MCF 10A (cell line): ENCODE results near the gene ZSWIM4. TPM values are rescaled to one million over a fixed set of nuclear protein-coding genes. Genes with fewer than 3 reads are reported as not detected.

Experiments used
- BruUV-seq: library from RNA; stranded (reverse); fragments of 400-500 nt; replicated peaks from 2 replicates; lab custom pipeline; 2021; lab: Mats Ljungman, UMichigan
- CTCF ChIA-PET: fragments of 300-600 bp; sonication (Branson Sonifier 250); formaldehyde crosslinking; extraction: SDS; loops from one replicate; lab custom pipeline; 2021; ENCODE audit warnings: antibody characterized with exemption, inconsistent platforms; lab: Yijun Ruan, JAX
- POLR2A ChIA-PET: fragments of 300-600, 350-650 bp; sonication (Branson Sonifier 250); formaldehyde crosslinking; extraction: SDS; loops from one replicate; lab custom pipeline; 2020; ENCODE audit warnings: antibody characterized with exemption, inconsistent platforms; lab: Yijun Ruan, JAX
- DNase-seq: peaks from one replicate; pipeline ENCODE4 v3.0.0-alpha.2; 2018; ENCODE audit not compliant: unreplicated experiment
- H3K27ac Mint-ChIP-seq: one replicate; pipeline ENCODE4 v1.8.0; 2022; ENCODE audit warnings: mild to moderate bottlenecking, low read depth, mixed read lengths; ENCODE audit not compliant: unreplicated experiment
- H3K27me3 Mint-ChIP-seq: one replicate; pipeline ENCODE4 v1.8.0; 2022; ENCODE audit warnings: mixed read lengths; ENCODE audit not compliant: insufficient read depth, unreplicated experiment
- H3K36me3 Mint-ChIP-seq: one replicate; pipeline ENCODE4 v1.8.0; 2022; ENCODE audit warnings: mild to moderate bottlenecking, moderate library complexity, mixed read lengths; ENCODE audit not compliant: insufficient read depth, unreplicated experiment
- H3K4me1 Mint-ChIP-seq: one replicate; pipeline ENCODE4 v1.8.0; 2022; ENCODE audit warnings: mixed read lengths; ENCODE audit not compliant: insufficient read depth, unreplicated experiment
- H3K4me3 Mint-ChIP-seq: one replicate; pipeline ENCODE4 v1.8.0; 2022; ENCODE audit warnings: mild to moderate bottlenecking, moderate library complexity, mixed read lengths; ENCODE audit not compliant: unreplicated experiment
- H3K9me3 Mint-ChIP-seq: one replicate; pipeline ENCODE4 v1.8.0; 2022; ENCODE audit warnings: mixed read lengths; ENCODE audit not compliant: unreplicated experiment
- CTCF ChIP-seq: fragments of 200-600 bp; IDR thresholded peaks from one replicate; pipeline ENCODE4 v1.8.0; 2022; ENCODE audit warnings: antibody characterized with exemption, mild to moderate bottlenecking; ENCODE audit not compliant: unreplicated experiment
- intact Hi-C: fragments of 100-400 bp; cut with micrococcal nuclease; formaldehyde crosslinking; loops from 2 replicates; pipeline ENCODE4 v1.14.1; 2022
- total RNA-seq: library from RNA; stranded (reverse); gene quantifications from 2 replicates; pipeline ENCODE4 v1.2.3, GENCODE V29; 2022

The ZSWIM4 gene
- total RNA-seq, 1 experiment from 2014 or later, result 9.4 TPM

GRCh38 chr19:13835791-13836723 lies 40.8 kb downstream of the ZSWIM4 start:
- peaks cover 13% of the 10 kb centered on the region for H3K4me1 Mint-ChIP-seq
- no peak overlapping the region for H3K4me3 Mint-ChIP-seq
- ChIA-PET CTCF (interaction anchor here (0.5 to 2.6 kb wide), 6 partner anchors 11 to 276 kb away, joined by 3 to 19 read pairs (median 4); no protein-coding TSS in a partner anchor), POLR2A (interaction anchor here (1.6 to 10.5 kb wide), 5 partner anchors 15 to 89 kb away, joined by 3 to 265 read pairs (median 13); partner anchors contain the start of gene ZSWIM4)
- DNase-seq, result peak; percentile 59
- intact Hi-C loops, result no loop called here
- no TSS peak for BruUV-seq
- TF ChIP-seq CTCF, result no peak
- no peaks in the 10 kb centered on the region for H3K9me3 Mint-ChIP-seq
- H3K36me3 Mint-ChIP-seq, result peaks cover 97% of the 10 kb centered on the region
- no peak overlapping the region for H3K27ac Mint-ChIP-seq
- no peaks in the 10 kb centered on the region for H3K27me3 Mint-ChIP-seq

- Mint-ChIP-seq H3K36me3 (peaks cover 97% of the 10 kb centered on the region), H3K27me3 (no peaks in the 10 kb centered on the region), H3K27ac (peak overlapping the region; percentile 95), H3K4me3 (peak overlapping the region; percentile 96), H3K4me1 (peaks cover 12% of the 10 kb centered on the region), H3K9me3 (no peaks in the 10 kb centered on the region)
- ChIA-PET POLR2A (interaction anchor here (0.9 to 10.5 kb wide), 6 partner anchors 9 to 73 kb away, joined by 3 to 265 read pairs (median 8); partner anchors contain the start of gene ZSWIM4), CTCF (interaction anchor here (1.1 to 1.5 kb wide), 2 partner anchors 24 to 55 kb away, joined by 4 to 5 read pairs; no protein-coding TSS in a partner anchor)
- no peak for TF ChIP-seq CTCF
- BruUV-seq, result no TSS peak
- DNase-seq, result no peak
- intact Hi-C loops, result no loop called here
These were observed 43.3 kb downstream of the ZSWIM4 start for GRCh38 chr19:13838435-13839129.

- Mint-ChIP-seq H3K36me3 (peaks cover 92% of the 10 kb centered on the region), H3K27ac (peak overlapping the region; percentile 95), H3K9me3 (no peaks in the 10 kb centered on the region), H3K27me3 (no peaks in the 10 kb centered on the region), H3K4me1 (peaks cover 16% of the 10 kb centered on the region), H3K4me3 (peak overlapping the region; percentile 96)
- TF ChIP-seq CTCF, result no peak
- DNase-seq, result peak; percentile 94
- no TSS peak for BruUV-seq
- ChIA-PET CTCF (interaction anchor here (1.1 to 1.5 kb wide), 2 partner anchors 23 to 56 kb away, joined by 4 to 5 read pairs; no protein-coding TSS in a partner anchor), POLR2A (interaction anchor here (0.9 to 10.5 kb wide), 8 partner anchors 10 to 242 kb away, joined by 3 to 265 read pairs (median 4); partner anchors contain the start of genes MRI1 and ZSWIM4)
- intact Hi-C loops, result no loop called here
These were observed 44.1 kb downstream of the ZSWIM4 start for GRCh38 chr19:13839130-13839937.
